ENCODE measurements around the gene PDE4D. TPM values are rescaled to one million over a fixed set of nuclear protein-coding genes. Genes with fewer than 3 reads are reported as not detected.
"Not testable (repeated sequence)": the region's sequence is repeated elsewhere in the genome, so short reads cannot be mapped to it uniquely, and the experiment has no call there.

The PDE4D gene
- total RNA-seq, 4 donors from 2014 or later = 15.9 to 66.3 (median 48.7) TPM

- Histone ChIP-seq H3K9me3 (no peaks in the 10 kb centered on the region), H3K27me3 (peaks cover 0 to 4% of the 10 kb centered on the region in 2 donors), H3K36me3 (no peaks in the 10 kb centered on the region), H3K4me1 (peaks cover 0 to 5% (median 2%) of the 10 kb centered on the region in 4 donors), H3K4me3 (no peak overlapping the region), H3K27ac (no peak overlapping the region)
- 80 to 86% methylated on average over 5 of the region's 5 CpGs for WGBS, 2 donors
- TF ChIP-seq EP300 (IDR thresholded peaks at IDR 0.05) (no peak), CTCF (IDR thresholded peaks at IDR 0.05) (no peak), POLR2A (IDR thresholded peaks at IDR 0.05) (no peak)
- DNase-seq (ENCODE audit: low spot score in 2 of 2) = no peak
These were observed 107.7 kb downstream of the PDE4D start for GRCh38 chr5:59785676-59786333.

- H3K4me3 ChIP-seq; H3K9me3 ChIP-seq; H3K36me3 ChIP-seq; H3K4me1 ChIP-seq; H3K27ac ChIP-seq; DNase-seq (ENCODE audit: low spot score in 2 of 2); H3K27me3 ChIP-seq: not testable (repeated sequence)
- 71 to 93% methylated on average over 1 of the region's 1 CpG for WGBS, 2 donors
These were observed 108.8 kb downstream of the PDE4D start for GRCh38 chr5:59784708-59785107.

- peaks cover 0 to 4% of the 10 kb centered on the region in 2 donors for H3K27me3 ChIP-seq
These were observed 110.3 kb downstream of the PDE4D start for GRCh38 chr5:59783264-59783663.

GRCh38 chr5:59782856-59783255, 110.7 kb downstream of the PDE4D start:
- no peaks in the 10 kb centered on the region for H3K36me3 ChIP-seq
- no peaks in the 10 kb centered on the region for H3K9me3 ChIP-seq
- peaks cover 0 to 4% of the 10 kb centered on the region in 2 donors for H3K27me3 ChIP-seq
- H3K4me3 ChIP-seq = no peak overlapping the region
- TF ChIP-seq EP300 (IDR thresholded peaks at IDR 0.05) (no peak), POLR2A (IDR thresholded peaks at IDR 0.05) (no peak), CTCF (IDR thresholded peaks at IDR 0.05) (no peak)
- H3K4me1 ChIP-seq = no peaks in the 10 kb centered on the region
- DNase-seq (ENCODE audit: low spot score in 2 of 2) = no peak
- no peak overlapping the region for H3K27ac ChIP-seq
- WGBS, 2 donors = 68 to 70% methylated on average over 1 of the region's 1 CpG

More at GRCh38 chr5:59783264-59783663, 110.3 kb downstream of the PDE4D start:
- Histone ChIP-seq H3K36me3 (no peaks in the 10 kb centered on the region), H3K4me1 (no peaks in the 10 kb centered on the region), H3K4me3 (no peak overlapping the region), H3K9me3 (no peaks in the 10 kb centered on the region), H3K27ac (no peak overlapping the region)
- DNase-seq (ENCODE audit: low spot score in 2 of 2) = no peak
- TF ChIP-seq POLR2A (IDR thresholded peaks at IDR 0.05) (no peak), CTCF (IDR thresholded peaks at IDR 0.05) (no peak), EP300 (IDR thresholded peaks at IDR 0.05) (no peak)

- H3K27me3 ChIP-seq = no peaks in the 10 kb centered on the region
- H3K9me3 ChIP-seq = no peaks in the 10 kb centered on the region
- WGBS, 2 donors = 79 to 90% methylated on average over 2 of the region's 2 CpGs
- no peak overlapping the region for H3K4me3 ChIP-seq
- TF ChIP-seq POLR2A (IDR thresholded peaks at IDR 0.05) = no peak
- TF ChIP-seq CTCF (IDR thresholded peaks at IDR 0.05) = no peak
- no peak for TF ChIP-seq EP300 (IDR thresholded peaks at IDR 0.05)
- no peak overlapping the region for H3K27ac ChIP-seq
- H3K36me3 ChIP-seq = no peaks in the 10 kb centered on the region
- no peaks in the 10 kb centered on the region for H3K4me1 ChIP-seq
- DNase-seq (ENCODE audit: low spot score in 2 of 2) = no peak
These were observed 114.1 kb downstream of the PDE4D start for GRCh38 chr5:59779453-59779852.

- DNase-seq (ENCODE audit: low spot score in 2 of 2) = no peak
- Histone ChIP-seq H3K36me3 (no peaks in the 10 kb centered on the region), H3K27ac (no peak overlapping the region), H3K4me3 (no peak overlapping the region), H3K4me1 (no peaks in the 10 kb centered on the region), H3K9me3 (no peaks in the 10 kb centered on the region), H3K27me3 (no peaks in the 10 kb centered on the region)
- WGBS, 2 donors = 51% methylated on average over 4 of the region's 4 CpGs
- TF ChIP-seq CTCF (IDR thresholded peaks at IDR 0.05) (no peak), POLR2A (IDR thresholded peaks at IDR 0.05) (no peak), EP300 (IDR thresholded peaks at IDR 0.05) (no peak)
These were observed 116.5 kb downstream of the PDE4D start for GRCh38 chr5:59777028-59777427.

All from tibial nerve (tissue), 4 donors.